Hematopoietic multipotent progenitor cell treated with erythropoietin and hydrocortisone succinate and interleukin-3 and kit ligand, for 17 days (in vitro differentiated cells): ENCODE data around the gene WDR93.
A peak's percentile ranks its signal among the peaks of the same experiment; 100 is the strongest.

ENCODE experiments used
- DNase-seq: peaks from one replicate; pipeline ENCODE4 v3.0.0-alpha.2; 2015; ENCODE audit warnings: low spot score

Gene WDR93

GRCh38 chr15:89690276-89691218 lies at the start of gene WDR93, which contains the start of gene PEX11A:
TSS of gene WDR93 (plus strand) at chr15:89690811. CDS start at chr15:89701747, 10,936 bp downstream.
TSS of gene PEX11A (minus strand) at chr15:89690754. CDS start at chr15:89690632, 122 bp downstream.
- peak; percentile 56 for DNase-seq

GRCh38 chr15:89641053-89641452 lies 49.6 kb upstream of the WDR93 start:
- DNase-seq, result no peak

GRCh38 chr15:89642106-89642505 lies 48.5 kb upstream of the WDR93 start:
- DNase-seq, result no peak

GRCh38 chr15:89645680-89646079 lies 44.9 kb upstream of the WDR93 start:
- DNase-seq, result no peak

- no peak for DNase-seq
Observed at GRCh38 chr15:89646416-89647141, 44.0 kb upstream of the WDR93 start.

- peak; percentile 45 for DNase-seq
Observed at GRCh38 chr15:89647191-89647851, 43.3 kb upstream of the WDR93 start.

GRCh38 chr15:89648106-89649012 lies 42.3 kb upstream of the WDR93 start:
- DNase-seq, result no peak

- no peak for DNase-seq
Observed at GRCh38 chr15:89649013-89649625, 41.5 kb upstream of the WDR93 start.

- DNase-seq, result no peak
Observed at GRCh38 chr15:89649716-89650115, 40.9 kb upstream of the WDR93 start.

- DNase-seq, result no peak
Observed at GRCh38 chr15:89652131-89652530, 38.5 kb upstream of the WDR93 start.

GRCh38 chr15:89652666-89653065 lies 37.9 kb upstream of the WDR93 start:
- no peak for DNase-seq

- no peak for DNase-seq
Observed at GRCh38 chr15:89653578-89653977, 37.0 kb upstream of the WDR93 start.

GRCh38 chr15:89654301-89654761 lies 36.3 kb upstream of the WDR93 start:
- DNase-seq, result no peak

- no peak for DNase-seq
Observed at GRCh38 chr15:89654847-89655805, 35.5 kb upstream of the WDR93 start, which contains the start of gene KIF7. TSS of gene KIF7 (minus strand) at chr15:89655467. CDS start at chr15:89652930, 2,537 bp downstream.

GRCh38 chr15:89656116-89656815 lies 34.3 kb upstream of the WDR93 start:
- DNase-seq, result no peak

GRCh38 chr15:89657686-89658200 lies 32.9 kb upstream of the WDR93 start:
- DNase-seq, result no peak

- no peak for DNase-seq
Observed at GRCh38 chr15:89659295-89659694, 31.3 kb upstream of the WDR93 start.

- no peak for DNase-seq
Observed at GRCh38 chr15:89660556-89660955, 30.1 kb upstream of the WDR93 start.
